HG02571 (cell line): Measurements from ENCODE around the gene PDE10A.

Source experiments
- ATAC-seq: cut with Tn5 transposase; IDR thresholded peaks from one replicate; pipeline ENCODE4 v1.9.1; 2021; ENCODE audit warnings: mild to moderate bottlenecking, moderate library complexity; ENCODE audit not compliant: unreplicated experiment

Gene PDE10A

GRCh38 chr6:165300422-165300936 lies 362.6 kb downstream of the PDE10A start:
- no peak for ATAC-seq

- ATAC-seq = no peak
Measured at GRCh38 chr6:165298875-165299274, 364.2 kb downstream of the PDE10A start.

- no peak for ATAC-seq
Measured at GRCh38 chr6:165298402-165298801, 364.6 kb downstream of the PDE10A start.

- ATAC-seq = no peak
Measured at GRCh38 chr6:165292657-165293056, 370.4 kb downstream of the PDE10A start.
